Stimulated activated CD4-positive, alpha-beta T cell treated with anti-CD3 and anti-CD28 coated beads, TNF-alpha, amount 100 ng/mL, for 4 hours (primary cell): ENCODE data around the gene INKA1.
"Not testable (repeated sequence)": the region's sequence is repeated elsewhere in the genome, so short reads cannot be mapped to it uniquely, and the experiment has no call there.

Source experiments
- DNase-seq, 3 experiments: peaks; one replicate each; pipeline ENCODE4 v3.0.0-alpha.2; 2020; ENCODE audit warnings: low read depth in 3 of 3

INKA1 gene

DNA sequence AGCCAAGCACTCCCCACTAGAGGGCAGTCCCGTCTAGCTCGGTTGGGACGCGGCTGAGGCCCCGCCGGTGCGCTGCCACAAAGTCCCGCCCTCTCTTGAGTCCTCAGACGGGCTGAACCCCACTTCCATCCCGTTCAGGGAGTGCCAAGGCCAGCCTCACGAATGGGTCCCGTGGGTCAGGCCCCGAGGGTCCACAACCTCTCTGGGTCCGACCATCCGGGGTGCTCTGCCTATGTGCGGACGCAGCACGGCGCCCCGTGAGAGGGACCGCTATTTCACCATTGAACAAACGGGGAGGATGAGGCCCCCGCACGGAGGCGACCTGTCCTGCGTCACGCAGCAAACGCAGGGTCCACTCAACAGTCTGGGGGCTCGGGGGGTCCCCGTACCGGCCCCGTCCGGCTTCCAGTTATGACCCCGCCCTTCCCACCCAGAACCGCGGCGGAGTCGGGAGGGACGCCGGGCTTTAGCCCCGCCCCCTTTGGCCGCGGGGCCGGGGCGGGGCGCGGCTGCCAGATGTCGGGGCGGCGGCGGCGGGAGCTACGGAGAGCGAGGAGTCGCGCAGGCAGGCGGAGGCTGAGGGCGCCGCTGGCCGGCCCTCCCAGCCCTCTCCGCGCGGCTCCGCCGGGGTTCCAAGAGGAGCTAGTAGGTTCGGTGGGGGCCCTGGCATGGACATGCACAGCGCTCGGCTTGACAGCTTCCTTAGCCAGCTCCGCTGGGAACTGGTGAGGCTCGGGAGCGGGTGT is at the start of gene INKA1:
Gene INKA1, plus strand, starts transcription at position 543 of the 746 bp plus-strand sequence. Its CDS starts 132 bp downstream, at position 675.
- DNase-seq, result peak; percentile 71 to 81 (median 81)

DNA sequence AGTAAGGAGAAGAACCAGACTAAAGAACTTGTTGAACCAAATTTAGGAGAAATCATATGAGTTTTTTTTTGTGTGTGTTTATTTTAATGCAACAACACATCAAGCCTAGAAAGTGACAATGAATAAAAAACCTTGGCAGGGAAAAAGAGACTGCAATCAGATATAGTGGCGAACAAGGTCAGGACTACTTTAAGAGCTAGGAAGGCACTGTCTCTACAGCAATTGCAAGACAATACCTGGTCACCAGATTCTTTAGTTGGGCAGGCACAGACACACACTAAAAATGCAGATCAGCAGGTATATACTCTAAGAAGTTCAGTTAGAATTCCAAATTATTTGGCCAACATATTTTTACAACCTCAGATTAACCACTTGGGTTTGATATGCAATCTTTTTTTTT is 48.5 kb upstream of the INKA1 start:
- DNase-seq, result no peak

DNA sequence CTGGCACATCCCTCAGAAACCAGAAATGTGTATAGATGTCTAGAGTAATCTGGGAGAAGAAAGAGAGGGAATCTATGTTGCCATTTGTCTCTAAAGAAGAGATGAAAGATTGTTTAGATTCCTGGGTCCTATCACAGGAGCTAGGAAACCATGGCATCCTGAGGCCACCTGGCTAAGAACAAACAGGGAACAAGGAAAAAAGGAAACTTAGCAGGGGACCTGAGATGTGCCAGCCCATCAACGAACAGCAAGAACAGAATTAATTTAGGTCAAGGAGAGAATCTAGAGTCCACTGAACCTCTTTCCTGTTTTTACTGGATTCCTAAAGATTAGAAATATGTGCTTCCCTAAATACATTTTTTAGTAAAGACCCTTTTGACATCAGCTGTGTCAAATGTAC is 47.0 kb upstream of the INKA1 start:
- DNase-seq, result no peak

DNA sequence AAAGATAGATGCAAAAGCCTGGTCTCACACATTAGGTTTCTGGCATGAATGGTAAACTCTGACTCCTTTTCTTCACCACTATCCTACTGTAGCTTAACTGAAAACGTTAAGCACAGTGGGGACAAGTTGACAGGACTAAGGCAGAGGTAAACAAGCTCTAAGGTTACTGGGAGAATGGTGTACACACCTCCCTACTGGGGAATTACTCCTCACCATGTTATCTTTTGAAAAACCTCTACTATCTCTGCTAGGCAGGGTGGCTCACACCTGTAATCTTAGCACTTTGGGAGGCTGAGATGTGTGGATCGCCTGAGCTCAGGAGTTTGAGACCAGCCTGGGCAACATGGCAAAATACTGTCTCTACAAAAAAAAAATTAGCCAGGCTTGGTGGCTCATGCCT is 45.9 kb upstream of the INKA1 start:
- no peak for DNase-seq

DNA sequence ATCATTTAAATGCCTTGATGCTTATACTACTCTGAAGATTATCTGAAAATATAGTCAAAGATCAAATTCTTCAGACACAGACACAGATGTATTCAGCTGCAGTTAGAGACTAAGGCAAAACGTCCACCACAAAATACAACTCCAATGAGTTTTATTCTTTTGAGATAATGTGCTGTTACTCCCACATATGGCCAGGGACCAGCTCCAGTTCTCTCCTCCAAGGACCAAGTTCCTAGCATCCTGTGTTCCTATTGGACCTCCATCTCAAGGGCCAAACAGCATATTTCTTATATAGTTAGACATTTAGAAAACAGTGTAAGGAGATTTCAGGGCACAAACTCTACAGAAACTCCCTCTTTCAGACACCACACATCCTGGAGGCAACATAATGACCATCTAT is 43.8 kb upstream of the INKA1 start:
- no peak for DNase-seq

DNA sequence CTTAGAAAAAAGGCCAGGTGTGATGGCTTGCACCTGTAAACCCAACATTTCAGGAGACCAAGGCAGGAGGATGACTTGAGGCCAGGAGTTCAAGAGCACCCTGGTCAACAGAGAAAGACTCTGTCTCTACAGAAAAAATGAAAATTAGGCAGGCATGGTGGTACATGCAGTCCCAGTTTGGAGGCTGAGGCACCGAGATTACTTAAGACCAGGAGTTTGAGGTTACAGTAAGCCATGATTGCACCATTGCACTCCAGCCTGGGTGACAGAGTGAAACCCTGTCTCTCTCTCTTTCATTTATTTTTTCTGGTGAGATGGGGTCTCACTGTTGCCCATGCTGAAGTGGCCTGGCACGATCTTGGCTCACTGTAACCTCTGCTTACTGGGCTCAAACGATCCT is 41.4 kb upstream of the INKA1 start:
- DNase-seq, result no peak

DNA sequence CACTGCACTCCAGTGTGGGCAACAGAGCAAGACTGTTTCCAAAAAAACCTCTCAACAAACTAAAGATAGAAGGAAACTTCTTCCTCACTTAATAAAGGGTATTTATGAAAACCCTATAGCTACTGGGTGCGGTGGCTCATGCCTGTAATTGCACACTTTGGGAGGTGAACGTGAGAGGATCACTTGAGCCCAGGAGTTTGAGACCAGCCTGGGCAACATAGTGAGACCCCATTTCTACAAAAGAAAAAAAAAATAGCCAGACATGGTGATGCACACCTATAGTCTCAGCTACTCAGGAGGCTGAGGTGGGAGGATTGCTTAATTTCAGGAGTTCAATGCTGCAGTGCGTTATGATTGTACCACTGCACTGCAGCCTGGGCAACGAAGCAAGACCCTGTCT is 39.1 kb upstream of the INKA1 start:
- no peak for DNase-seq

DNA sequence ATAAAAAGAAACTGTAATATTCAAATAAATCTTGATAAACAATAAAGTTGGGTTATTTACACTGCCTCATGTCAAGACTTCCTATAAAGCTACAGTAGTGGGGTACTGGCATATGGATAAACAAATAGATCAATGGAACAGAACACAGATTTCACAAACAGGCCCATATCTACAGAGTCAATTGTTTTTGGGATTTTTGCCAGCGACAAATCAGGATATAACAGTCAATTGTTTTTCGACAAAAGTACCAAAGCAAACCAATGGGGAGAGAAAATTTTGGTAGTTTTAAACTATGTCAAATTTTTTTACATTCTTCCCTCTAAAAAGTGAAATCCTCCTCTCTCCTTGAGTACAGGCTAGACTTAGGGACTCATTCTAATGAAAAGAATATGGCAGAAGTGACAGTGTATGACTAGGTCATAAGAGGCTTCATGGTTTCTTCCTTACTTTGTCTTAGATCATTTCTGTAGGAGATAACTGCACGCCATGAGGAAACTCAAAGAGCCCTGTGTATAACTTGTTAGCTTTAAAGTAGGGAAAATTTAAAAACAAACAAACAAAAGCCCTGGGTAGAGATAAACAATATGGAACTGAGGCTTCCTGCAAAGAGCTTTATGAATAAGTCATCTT is 33.7 kb upstream of the INKA1 start:
- no peak for DNase-seq

DNA sequence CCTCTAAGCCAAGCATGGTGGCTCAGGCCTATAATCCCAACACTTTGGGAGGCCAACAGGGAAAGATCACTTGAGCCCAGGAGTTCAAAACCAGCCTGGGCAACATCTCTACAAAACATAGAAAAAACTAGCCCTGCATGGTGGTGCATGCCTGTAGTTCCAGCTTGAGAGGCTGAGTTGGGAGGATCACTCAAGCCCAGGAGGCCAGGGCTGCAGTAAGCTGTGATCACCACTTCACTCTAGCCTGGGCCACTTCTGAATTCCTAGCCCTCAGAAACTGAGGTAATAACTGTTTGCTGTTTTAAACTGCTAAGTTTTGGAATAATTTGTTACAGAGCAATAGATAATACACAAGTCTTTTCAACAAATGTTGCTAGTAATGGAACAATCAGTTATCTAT is 33.1 kb upstream of the INKA1 start:
- no peak for DNase-seq

DNA sequence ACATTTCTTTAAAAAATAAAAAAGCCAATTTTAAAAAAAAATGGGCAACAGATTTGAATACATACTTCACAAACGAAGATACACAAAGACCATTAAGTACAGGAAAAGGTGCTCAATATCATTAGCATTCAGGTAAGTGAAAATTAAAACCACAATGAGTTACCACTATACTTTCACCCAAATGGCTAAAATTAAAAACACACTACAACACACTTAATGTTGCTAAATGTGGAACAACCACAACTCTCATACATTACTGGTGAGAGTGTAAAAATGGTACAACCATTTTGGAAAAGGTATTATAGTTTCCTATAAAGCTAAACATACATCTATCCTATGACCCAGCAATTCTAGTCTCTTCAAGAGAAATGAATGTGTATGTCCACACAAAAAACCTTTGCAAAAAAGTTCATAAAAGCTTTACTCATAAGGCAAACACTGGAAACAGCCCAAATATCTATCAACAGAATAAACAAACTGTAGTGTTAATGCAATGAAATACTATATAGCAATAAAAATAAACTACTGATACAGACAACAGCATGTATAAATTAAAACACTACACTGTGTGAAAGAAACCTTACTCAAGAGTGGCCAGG is 31.6 kb upstream of the INKA1 start:
- no peak for DNase-seq

DNA sequence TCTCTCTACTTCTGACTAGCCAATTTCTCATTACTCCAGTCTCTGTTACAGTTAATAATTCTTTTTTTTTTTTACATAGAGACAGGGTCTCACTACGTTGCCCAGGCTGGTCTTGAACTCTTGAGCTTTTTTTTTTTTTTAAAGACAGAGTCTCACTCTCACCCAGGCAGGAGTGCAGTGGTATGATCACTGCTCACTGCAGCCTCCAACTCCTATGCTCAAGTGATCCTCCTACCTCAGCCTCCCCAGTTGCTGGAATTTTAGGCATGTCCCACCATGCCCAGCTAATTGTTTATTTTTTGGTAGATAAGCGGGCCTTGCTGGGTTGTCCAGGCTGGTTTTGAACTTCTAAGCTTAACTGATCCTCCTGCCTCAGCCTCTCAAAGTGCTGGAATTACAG is 30.4 kb upstream of the INKA1 start:
- no peak for DNase-seq

DNA sequence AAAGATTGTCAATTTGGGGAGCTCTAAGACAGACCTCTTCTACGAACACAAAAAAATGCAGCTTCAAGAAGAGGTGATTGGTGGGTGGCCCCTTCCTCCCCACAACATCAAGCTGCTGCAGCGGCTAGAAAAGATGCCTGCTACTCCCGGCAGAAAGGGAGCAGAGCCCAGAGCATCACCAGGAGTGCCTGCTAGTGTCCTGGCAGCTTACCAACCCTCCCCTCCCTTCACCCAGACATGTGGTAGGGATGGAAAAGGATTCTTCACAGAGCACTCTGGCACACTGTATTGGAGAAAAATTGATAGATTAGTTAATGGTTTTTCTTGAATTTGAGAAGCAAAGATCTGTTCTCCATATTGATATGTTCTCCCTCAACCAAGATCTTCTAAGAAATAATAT is 27.5 kb upstream of the INKA1 start:
- no peak for DNase-seq

DNA sequence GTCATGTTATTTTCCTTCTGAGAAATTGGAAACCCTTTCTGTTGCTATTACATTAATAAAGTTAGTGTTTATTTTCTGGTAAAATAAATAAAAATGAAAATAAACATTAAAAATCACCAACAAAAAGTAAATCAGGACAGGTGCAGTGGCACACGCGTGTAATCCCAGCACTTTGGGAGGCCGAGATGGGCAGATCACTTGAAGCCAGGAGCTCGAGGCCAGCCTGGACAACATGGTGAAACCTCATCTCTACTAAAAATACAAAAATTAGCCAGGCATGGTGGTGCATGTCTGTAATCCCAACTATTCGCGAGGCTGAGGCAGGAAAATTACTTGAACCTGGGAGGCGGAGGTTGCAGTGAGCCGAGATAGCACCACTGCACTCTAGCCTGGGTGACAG is 27.0 kb upstream of the INKA1 start:
- not testable (repeated sequence) for DNase-seq

DNA sequence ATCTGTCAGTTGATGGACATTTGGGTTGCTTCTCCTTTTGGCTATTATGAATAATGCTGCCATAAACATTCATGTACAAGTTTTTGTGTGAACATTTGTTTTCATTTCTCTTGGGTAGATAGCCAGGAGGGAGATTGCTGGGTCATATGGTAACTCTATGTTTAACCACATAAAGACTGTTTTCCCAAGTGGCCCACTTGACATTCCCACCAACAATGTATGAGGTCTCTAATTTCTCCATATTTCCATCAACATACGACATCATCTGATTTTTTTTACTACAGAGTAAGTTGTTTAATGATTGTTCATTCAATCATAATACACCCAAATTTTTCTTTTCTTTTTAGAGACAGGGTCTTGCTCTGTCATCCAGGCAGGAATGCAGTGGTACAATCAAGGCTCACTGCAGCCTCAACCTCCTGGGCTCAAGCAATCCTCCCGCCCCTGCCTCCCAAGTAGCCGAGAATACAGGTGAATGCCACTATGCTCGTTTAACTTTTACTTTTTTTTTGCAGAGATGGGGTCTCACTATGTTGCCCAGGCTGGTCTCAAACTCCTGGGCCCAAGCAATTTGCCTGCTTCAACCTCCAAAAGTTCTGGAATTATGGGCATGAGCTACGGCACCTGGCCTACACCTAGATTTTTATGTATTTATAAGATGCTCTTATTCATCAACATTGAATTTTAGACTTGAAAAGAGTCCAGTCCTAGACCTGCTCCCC is 23.5 kb upstream of the INKA1 start:
- no peak for DNase-seq

DNA sequence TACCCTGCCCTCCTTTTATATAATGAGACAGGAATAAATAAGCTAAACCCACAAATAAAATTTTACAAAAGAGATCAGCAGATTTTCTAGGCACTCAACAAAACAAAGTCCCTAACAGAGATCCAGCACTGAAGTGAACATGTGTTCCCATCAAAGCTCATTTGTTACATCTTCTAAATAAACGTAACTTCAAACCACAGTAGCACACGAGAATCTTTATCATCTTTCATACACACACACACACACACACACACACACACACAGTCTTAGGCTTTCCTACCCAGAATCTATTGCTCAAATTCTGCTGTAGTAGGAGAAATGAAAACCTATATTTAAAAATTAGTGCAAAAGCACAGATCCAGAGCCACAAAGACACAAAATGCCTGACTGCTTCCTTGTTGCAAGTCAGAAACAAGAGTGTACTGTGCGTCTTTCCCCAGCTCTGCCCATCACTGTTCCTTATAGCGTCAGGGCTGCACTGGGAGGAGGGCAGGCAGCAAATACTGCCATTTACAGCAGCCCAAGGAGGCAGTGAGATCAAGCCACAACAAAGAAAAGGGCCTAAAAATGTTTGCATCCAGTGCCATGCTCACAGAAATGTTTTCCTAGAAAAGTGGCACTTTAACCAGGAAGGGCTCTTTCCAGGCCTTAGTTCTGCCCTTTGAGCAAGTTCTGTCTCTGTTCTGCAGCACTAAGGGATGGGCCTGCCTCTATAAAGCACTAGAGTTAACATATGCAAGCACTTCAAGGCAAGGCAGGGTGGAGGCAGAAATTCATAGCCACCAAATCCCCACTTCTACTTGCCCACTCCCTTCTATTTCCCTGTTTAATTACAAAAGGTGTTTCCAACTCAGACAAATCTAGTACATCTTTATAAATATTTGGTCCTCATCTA is 22.7 kb upstream of the INKA1 start:
- no peak for DNase-seq

DNA sequence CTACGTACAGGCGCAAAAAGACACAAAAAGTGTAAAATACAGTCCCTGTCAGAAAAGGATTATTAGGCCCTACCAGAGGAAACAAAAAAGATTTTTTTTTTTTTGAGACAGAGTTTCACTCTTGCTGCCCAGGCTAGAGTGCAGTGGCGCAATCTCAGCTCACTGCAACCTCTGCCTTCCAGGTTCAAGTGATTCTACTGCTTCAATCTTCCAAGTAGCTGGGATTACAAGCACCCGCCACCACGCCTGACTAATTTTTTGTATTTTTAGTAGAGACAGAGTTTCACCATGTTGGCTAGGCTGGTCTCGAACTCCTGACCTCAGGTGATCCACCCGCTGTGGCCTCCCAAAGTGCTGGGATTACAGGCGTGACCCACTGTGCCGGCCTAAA is 22.1 kb upstream of the INKA1 start:
- DNase-seq, result not testable (repeated sequence)

DNA sequence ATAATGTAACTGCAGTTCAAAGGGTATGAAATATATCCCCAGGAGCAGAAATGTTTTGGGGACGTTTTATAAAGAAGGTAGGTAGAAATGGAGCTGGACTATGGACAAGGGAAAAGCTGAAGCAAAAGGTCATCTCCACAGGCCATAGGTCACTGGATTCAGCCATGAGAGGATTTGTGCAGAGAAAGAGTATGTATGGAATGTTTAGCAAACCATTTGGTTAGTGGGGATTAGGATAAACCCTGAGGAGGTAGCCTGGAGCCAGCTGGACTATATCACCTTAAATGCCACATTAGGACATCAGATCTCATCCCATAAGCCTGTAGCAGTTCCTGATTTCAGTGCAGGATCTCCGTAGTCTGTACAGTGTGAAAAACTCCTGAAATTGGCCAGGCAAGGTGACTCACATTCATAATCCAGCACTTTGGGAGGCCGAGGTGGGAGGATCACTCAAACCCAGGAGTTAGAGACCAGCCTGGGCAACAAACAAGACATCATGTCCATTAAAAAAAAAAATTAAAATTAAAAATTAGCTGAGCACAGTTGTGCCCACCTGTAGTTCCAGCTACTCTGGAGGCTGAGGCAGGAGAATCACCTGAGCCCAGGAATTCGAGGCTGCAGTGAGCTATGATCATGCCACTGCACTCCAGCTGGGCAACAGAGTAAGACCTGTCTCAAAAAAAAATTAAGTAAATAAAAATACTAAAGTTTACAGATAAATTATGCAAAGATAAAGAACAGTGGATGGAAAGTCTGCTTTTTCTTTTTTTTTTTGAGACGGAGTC is 21.5 kb upstream of the INKA1 start:
- no peak for DNase-seq

DNA sequence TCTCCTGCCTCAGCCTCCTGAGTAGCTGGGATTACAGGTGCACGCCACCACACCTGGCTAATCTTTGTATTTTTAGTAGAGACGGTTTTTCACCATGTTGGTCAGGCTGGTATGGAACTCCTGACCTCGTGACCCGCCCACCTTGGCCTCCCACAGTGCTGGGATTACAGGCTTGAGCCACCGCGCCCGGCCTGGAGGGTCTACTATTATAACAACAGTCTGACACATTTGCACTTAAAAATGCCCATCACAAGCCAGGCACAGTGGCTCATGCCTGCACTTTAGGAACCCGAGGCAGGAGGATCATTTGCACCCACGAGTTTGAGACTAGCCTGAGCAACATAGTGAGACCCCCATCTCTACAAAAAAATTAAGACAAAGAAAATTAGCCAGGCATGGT is 20.8 kb upstream of the INKA1 start:
- DNase-seq, result not testable (repeated sequence)

DNA sequence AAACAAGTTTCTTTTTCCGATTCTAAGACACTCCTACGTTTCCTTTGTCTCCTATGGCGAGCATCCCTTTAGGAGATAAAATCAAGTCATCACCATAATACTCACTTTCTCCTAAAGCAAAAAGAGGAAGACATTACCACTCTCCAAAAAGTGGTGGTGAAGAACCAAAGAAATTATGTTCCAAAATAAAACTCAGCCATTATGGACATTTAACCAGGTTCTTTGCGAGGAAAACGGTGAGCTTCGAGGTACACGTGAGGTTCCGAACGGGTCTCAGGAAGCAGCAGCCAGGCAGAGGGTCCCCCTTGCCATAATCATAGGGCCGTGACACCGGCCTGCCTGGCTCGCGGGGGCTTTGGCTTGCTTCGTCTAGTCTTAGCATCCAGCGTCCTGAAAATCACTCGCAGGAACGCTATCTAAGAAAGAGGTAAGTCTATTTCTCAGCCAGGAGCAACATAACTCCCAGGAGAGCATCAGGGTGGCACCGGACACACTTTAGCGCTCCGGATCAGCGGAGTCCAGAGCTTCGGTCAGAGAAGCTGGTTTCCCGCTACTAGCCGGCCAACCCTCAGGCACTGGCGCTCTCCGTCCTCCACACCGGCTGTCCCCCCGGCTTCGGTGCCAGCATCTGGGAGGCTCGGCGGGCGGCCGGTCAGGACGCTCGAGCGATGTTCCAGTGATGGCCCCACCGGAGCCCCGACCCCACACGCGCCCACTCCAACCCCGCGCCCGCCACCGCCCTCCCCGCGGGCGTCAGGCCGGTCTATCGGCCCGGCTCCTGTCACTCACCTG is 17.3 kb upstream of the INKA1 start:
- DNase-seq, result no peak
